ENCODE measurements around the gene MACROD2.

The MACROD2 gene

GRCh38 chr20:14049111-14049510, 53.8 kb downstream of the MACROD2 start:
- no peak for DNase-seq (ENCODE audit: low read depth, low spot score)
- no peak overlapping the region for H3K4me3 ChIP-seq (ENCODE audit: low read depth, low read length)
- CTCF ChIA-PET = interaction anchor here (4.2 kb wide), 1 partner anchor 230 kb away, joined by 27 read pairs; no protein-coding TSS in a partner anchor
- TF ChIP-seq CTCF (IDR thresholded peaks at IDR 0.05; ENCODE audit: insufficient read depth, low read length, missing control alignments) = no peak
- POLR2A ChIA-PET = no interaction called here

- TF ChIP-seq CTCF (IDR thresholded peaks at IDR 0.05; ENCODE audit: insufficient read depth, low read length, missing control alignments) = no peak
- ChIA-PET POLR2A (no interaction called here), CTCF (interaction anchor here (6.0 kb wide), 1 partner anchor 233 kb away, joined by 127 read pairs; no protein-coding TSS in a partner anchor)
- no peak for DNase-seq (ENCODE audit: low read depth, low spot score)
- H3K4me3 ChIP-seq (ENCODE audit: low read depth, low read length) = no peak overlapping the region
These were observed 56.1 kb downstream of the MACROD2 start for GRCh38 chr20:14051454-14051853.

DNA sequence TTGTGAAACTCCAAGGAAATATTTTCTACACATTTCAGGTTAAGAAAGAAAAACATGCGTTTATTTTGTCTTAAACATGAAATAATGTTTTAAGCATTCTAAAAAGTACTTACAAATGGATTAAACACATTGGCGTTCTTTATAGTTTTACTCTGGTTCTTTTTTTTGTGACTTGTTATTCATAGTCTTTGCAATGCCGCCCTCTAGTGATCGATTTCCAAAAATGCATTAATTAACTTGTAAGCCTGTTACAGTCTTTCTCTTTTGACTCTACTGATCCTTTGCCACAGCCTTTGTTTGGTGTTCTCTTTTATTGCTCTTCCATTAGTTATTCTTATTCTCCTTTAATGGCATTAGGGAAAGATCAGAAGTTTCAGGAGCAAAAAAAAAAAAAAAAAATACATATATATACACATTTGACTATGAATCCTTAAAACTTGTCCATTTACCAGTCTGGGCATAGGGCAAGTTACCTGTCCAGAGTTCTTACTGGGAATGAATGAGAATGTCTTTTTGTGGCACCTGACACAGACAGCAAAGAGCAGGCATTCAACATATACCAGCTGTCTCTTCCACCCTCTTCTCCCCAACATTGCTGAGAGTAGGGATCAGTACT, 59.9 kb downstream of the MACROD2 start:
- CTCF ChIA-PET = interaction anchor here (0.6 to 6.0 kb wide), 10 partner anchors 9 to 1087 kb away, joined by 3 to 127 read pairs (median 4); no protein-coding TSS in a partner anchor
- no peak overlapping the region for H3K4me3 ChIP-seq (ENCODE audit: low read depth, low read length)

DNA sequence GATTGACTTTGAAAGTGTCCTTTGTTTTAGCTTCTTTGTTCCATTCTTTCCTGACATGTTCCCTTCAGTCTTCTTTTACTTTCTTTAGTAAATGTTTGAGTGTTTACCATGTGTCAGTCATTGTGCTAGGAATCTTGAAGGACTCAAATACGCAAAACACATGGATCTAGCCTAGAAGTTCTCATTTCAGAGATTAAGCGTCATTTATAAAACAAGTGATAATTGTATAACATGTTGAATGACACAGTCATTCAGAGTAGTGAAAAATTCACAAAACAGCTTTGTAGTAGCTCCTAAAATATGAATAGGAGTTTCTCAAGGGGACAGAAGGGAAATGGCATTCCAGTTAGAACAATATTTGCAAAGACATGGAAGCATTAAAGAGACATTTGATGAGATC, 66.9 kb downstream of the MACROD2 start:
- ChIA-PET POLR2A (no interaction called here), CTCF (interaction anchor here (0.9 to 1.7 kb wide), 2 partner anchors 9 to 242 kb away, joined by 5 to 6 read pairs; no protein-coding TSS in a partner anchor)
- no peak for TF ChIP-seq CTCF (IDR thresholded peaks at IDR 0.05; ENCODE audit: insufficient read depth, low read length, missing control alignments)
- no peak overlapping the region for H3K4me3 ChIP-seq (ENCODE audit: low read depth, low read length)
- no peak for DNase-seq (ENCODE audit: low read depth, low spot score)

More for the DNA sequence above, 59.9 kb downstream of the MACROD2 start:
- peak; percentile 37 for DNase-seq (ENCODE audit: low read depth, low spot score)
- peak; percentile 40 for TF ChIP-seq CTCF (IDR thresholded peaks at IDR 0.05; ENCODE audit: insufficient read depth, low read length, missing control alignments)
- POLR2A ChIA-PET = no interaction called here

GRCh38 chr20:14062786-14063185, 67.5 kb downstream of the MACROD2 start:
- no peak for TF ChIP-seq CTCF (IDR thresholded peaks at IDR 0.05; ENCODE audit: insufficient read depth, low read length, missing control alignments)
- DNase-seq (ENCODE audit: low read depth, low spot score) = no peak
- no peak overlapping the region for H3K4me3 ChIP-seq (ENCODE audit: low read depth, low read length)
- ChIA-PET CTCF (interaction anchor here (1.7 kb wide), 1 partner anchor 10 kb away, joined by 6 read pairs; no protein-coding TSS in a partner anchor), POLR2A (no interaction called here)

- TF ChIP-seq CTCF (IDR thresholded peaks at IDR 0.05; ENCODE audit: insufficient read depth, low read length, missing control alignments) = no peak
- ChIA-PET POLR2A (no interaction called here), CTCF (interaction anchor here (0.9 kb wide), 1 partner anchor 10 kb away, joined by 3 read pairs; no protein-coding TSS in a partner anchor)
- no peak overlapping the region for H3K4me3 ChIP-seq (ENCODE audit: low read depth, low read length)
- DNase-seq (ENCODE audit: low read depth, low spot score) = no peak
These were observed 69.0 kb downstream of the MACROD2 start for GRCh38 chr20:14064333-14064732.
